ENCODE data around the gene ADAMTSL3.
"Not testable (repeated sequence)": the region's sequence is repeated elsewhere in the genome, so short reads cannot be mapped to it uniquely, and the experiment has no call there.

The ADAMTSL3 gene

DNA sequence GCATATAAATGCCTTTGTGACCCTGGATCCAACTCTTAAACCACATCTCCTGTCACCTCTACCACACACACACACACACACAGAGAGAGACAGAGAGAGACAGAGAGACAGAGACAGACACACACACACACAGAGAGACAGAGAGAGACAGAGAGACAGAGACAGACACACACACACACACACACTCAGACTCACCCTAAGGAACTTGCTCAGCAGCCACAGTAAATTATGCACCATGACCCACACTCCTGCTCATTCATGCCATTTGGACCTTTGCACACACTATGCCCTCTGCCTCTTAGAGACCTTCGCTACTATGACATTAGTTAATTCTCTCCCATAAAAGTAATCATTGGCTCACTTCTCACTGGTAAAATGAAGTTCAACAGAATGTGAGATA, 275.7 kb downstream of the ADAMTSL3 start:
- DNase-seq: no peak

DNA sequence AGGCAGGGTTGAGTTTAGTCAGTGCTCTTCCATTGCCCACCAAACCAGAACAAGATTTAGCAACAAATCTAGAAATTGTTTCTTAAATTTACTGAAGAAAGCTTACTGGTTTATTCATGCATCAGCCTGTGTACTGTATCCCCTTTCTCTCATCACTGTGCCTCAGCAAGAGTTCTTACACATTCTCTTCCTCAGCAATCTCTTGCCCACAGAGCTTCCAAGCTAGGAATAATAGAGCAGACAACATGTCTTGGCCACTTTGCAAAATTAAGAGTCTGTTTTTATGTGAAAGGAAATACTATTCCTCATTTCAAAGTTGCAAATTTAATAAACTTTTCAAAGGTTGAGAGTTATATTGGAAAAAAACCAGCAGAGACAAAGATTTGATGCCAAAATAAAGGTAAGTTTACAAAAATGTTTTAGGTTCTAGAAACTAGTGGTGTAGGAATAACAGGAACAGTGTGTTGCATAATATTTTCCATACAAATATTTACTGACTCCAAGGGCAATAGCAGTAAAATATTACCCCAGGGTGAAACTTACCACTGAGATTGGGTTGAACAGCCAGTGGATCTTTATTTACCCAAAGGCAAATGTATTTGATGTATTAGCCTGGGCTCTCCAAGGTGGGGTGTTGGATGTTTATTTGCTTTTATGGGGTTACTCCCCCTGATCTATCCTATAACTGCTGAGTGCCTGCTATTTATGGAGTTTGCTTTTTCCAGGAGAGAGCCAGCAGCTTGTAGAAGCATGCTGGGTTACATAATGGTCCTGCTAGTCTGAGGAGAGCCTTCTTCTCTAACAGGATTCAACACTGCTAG, 276.7 kb downstream of the ADAMTSL3 start:
- DNase-seq: no peak

DNA sequence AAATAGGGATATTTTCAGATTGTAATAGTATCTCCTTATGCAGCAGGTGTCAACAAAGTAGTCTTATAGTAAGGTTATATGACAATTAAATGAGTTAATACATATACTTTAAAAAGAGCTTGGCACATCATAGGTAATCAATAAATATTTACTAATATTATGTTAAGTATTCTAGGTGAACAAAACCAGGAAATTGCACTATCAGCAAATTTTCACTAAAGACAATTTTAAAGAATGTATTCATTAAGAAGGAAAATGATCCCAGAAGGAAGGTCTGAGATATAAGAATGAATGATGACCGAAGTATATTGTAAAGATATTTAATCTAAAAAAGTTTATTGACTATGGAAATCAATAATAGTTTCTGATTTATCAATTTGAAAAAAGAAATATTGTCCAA, 281.9 kb downstream of the ADAMTSL3 start:
- DNase-seq: no peak

- peak; percentile 6 to 17 for DNase-seq
These were observed 286.2 kb downstream of the ADAMTSL3 start for GRCh38 chr15:83940136-83940535.

GRCh38 chr15:83943043-83943442, 289.1 kb downstream of the ADAMTSL3 start:
- DNase-seq: no peak

GRCh38 chr15:83943849-83944404, 290.0 kb downstream of the ADAMTSL3 start:
- no peak for DNase-seq

- DNase-seq: no peak
These were observed 293.2 kb downstream of the ADAMTSL3 start for GRCh38 chr15:83947156-83947555.

GRCh38 chr15:83954506-83954905, 300.6 kb downstream of the ADAMTSL3 start:
- no peak for DNase-seq

DNA sequence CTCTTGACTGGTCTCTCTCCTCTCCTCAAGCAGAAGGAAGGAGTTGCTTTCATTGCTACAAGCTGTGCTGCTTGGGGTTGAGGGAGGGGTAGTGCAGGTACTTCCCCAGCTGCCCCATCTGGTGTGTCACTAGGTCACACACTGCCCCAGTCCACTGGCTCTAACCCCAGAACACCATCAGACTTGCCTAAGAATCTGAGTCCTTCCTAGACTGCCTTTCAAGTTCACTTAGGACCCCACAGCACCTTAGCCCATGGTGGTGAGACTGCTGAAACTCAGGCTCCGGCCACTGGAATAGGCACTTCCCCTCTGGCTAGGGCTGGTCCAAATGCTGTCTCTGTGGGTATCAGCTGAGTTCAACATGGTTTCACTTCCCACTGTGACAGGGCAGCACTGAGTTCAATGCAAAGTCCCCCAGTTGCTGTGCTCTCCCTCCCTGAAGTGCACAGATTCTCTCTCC, 301.9 kb downstream of the ADAMTSL3 start:
- no peak for DNase-seq

- DNase-seq: no peak
These were observed 303.0 kb downstream of the ADAMTSL3 start for GRCh38 chr15:83956887-83957286.

- no peak for DNase-seq
These were observed 305.6 kb downstream of the ADAMTSL3 start for GRCh38 chr15:83959477-83959876.

DNA sequence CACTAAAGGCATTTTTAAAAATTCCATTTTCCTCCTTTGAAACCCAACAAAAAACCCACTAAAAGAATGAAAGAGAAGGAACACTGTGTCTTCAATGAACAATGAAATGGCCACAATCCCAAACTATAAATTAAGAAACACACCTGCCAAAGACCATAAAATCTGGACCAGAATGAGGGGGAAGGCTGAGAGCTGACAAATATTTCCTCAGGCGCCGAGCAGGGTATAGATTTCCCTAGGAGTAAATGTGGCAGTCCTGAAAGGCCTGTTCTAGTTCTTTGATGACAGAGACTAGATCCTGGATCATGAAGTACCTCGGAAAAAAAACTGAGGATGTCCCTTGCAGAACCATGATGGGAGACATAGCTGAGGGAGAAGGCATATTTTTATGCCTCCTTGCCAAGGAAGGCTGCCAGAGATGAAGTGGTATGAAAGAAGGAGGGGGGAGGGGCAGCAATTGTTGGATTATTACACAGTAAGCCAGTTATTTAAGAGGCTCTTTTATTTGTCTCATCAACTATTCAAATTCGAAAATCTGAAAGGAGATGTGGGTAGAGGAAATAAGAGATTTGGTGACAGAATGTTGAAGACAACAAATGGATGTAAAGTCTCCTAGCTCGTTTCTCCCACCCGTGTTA, 306.4 kb downstream of the ADAMTSL3 start:
- no peak for DNase-seq

GRCh38 chr15:83961311-83961710, 307.4 kb downstream of the ADAMTSL3 start:
- no peak for DNase-seq

GRCh38 chr15:83964967-83965366, 311.0 kb downstream of the ADAMTSL3 start:
- not testable (repeated sequence) for DNase-seq

DNA sequence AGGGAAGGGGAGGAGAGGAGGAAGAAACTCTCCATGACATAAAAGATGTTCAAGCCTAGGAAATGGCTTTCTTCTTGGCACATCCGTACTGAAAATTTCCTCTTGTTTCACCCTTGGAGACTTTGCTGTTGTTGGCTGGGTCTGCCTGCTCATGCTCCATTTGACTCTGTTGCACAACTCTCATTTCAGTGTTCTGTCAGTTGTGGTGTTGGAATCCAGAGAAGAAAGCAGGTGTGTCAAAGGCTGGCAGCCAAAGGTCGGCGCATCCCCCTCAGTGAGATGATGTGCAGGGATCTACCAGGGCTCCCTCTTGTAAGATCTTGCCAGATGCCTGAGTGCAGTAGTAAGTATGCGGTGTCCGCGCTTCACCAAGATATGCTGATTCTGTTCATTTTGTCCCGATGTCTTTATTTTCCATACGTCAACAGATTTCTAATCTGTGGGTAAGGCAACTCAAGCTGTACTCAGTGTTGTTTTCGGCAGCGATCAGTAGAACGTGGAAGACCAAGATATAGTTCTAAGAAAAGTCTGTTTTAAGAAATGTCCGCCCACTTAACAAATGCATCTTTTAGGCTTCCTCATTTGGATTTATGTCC, 316.5 kb downstream of the ADAMTSL3 start:
- no peak for DNase-seq

DNA sequence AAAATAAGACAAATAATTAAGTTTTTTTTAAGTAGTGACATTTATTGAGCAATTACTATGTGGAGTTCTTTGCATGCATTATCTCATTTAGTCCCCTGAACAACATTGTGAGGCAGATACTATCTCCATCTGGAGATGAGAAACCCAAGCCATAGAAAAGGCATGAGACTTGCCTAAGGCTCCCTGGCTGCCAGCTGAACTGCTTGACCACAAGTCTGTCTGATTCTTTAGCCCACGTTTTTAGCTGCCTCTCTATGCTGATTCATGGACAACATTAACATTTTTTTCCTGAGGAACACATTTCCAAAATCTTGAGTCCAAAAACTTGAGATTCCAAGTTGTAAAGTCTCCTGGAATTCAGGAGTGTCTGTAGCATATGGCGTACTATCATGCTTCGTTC, 318.1 kb downstream of the ADAMTSL3 start:
- no peak for DNase-seq

- DNase-seq: no peak
These were observed 319.9 kb downstream of the ADAMTSL3 start for GRCh38 chr15:83973816-83974215.

DNA sequence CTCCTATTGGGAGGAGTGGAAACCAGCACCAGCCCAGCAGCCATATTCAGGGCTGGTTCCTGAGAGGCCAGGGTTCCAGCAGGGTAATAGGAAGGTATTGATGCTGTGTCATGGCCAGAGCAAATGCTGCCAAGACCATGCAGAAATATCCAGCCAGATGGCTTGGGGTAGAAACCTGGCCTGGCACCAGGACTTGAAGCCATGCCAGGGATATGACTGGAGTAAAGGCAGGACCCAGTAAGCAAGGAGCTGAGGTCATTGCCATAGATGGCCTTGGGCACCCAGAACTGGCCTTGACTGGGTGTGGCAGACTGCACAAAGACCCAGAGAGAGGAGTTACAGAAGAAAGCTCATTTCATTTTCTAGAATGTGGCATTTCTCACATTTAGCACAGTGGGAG, 324.1 kb downstream of the ADAMTSL3 start:
- no peak for DNase-seq

DNA sequence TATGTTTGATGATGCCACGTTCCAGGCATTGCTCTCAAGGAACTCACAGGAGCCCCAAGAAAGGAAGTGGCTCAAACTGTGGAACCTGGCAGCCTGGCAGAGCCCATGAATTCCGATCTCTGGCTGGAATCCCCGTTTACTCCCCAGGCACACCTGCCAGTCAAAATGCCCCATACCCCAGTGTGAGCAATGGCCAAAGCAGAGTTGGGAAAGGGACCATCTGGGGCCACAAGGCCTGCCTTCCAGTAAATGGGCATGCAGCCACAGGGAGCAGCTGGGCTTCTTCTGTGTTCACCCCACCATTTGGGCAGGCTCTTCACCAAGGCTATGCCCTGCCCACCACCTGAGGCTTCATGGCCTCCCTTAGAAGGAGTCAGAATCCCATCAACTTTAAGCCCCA, 324.7 kb downstream of the ADAMTSL3 start:
- DNase-seq: no peak

- no peak for DNase-seq
These were observed 326.7 kb downstream of the ADAMTSL3 start for GRCh38 chr15:83980637-83981036.

GRCh38 chr15:83982748-83983147, 328.8 kb downstream of the ADAMTSL3 start:
- no peak for DNase-seq

GRCh38 chr15:83983634-83984458, 329.9 kb downstream of the ADAMTSL3 start:
- DNase-seq: no peak

- no peak for DNase-seq
These were observed 330.7 kb downstream of the ADAMTSL3 start for GRCh38 chr15:83984601-83985000.
